ENCODE results near the gene EXOC1L. TPM values are rescaled to one million over a fixed set of nuclear protein-coding genes. Genes with fewer than 3 reads are reported as not detected.

Gene EXOC1L
- total RNA-seq, 1 experiment from 2014 or later, result not detected

DNA sequence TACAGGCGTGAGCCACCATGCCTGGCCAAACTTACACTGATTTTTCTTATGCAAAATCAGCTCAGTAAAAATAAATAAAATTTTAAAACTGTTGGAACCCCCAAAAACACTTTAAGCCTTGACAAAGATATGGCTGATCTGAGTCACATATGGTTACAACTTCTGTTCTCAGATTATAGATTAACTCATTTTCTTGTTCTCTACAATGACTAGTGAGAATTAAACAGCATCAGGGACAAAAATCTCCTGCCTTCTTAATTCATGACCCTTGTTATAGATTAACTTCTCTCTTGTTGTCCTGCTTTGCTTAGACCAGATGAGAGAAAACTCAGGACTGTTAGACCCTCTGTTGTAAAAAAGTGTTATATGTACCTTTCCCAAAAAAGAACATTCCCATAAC lies 24.2 kb upstream of the EXOC1L start:
- ChIA-PET RAD21 (ENCODE audit: low non-redundant PET in 1 of 2, low total read pairs in 2 of 2, uncharacterized antibody in 2 of 2, unreplicated experiment in 2 of 2) (no interaction called here), POLR2A (no interaction called here), CTCF (no interaction called here)
- H3K4me2 ChIP-seq (ENCODE audit: low read length), result no peak overlapping the region
- no TSS peak for BruUV-seq (replicated peaks)
- H3K4me3 ChIP-seq (replicated peaks in 1 of 2; ENCODE audit: low read depth in 1 of 2, low read length in 2 of 2), result no peak overlapping the region
- peaks cover 0 to 8% of the 10 kb centered on the region in 2 experiments; a peak in 2 of 4 replicates for H3K4me1 ChIP-seq (ENCODE audit: control insufficient read depth in 1 of 2, insufficient read depth in 2 of 2, low read length in 2 of 2)
- no peaks in the 10 kb centered on the region; the same call in 1 of the 2 replicates for H3K9me2 ChIP-seq (ENCODE audit: insufficient read depth)
- no peak overlapping the region for H3K27ac ChIP-seq (ENCODE audit: low read depth, low read length)
- no peak overlapping the region for H3K9ac ChIP-seq (ENCODE audit: low read length)
- H3K9me3 ChIP-seq (ENCODE audit: control insufficient read depth in 1 of 2, insufficient read depth in 1 of 2, low read depth in 1 of 2, low read length in 2 of 2), result no peaks in the 10 kb centered on the region
- no peak overlapping the region for H2AFZ ChIP-seq (ENCODE audit: low read depth, low read length, poor library complexity, severe bottlenecking)
- H3K27me3 ChIP-seq (ENCODE audit: insufficient read depth, low read length), result no peaks in the 10 kb centered on the region
- intact Hi-C loops (cut with micrococcal nuclease), result no loop called here
- no peaks in the 10 kb centered on the region for H4K20me1 ChIP-seq (ENCODE audit: insufficient read depth)
- ATAC-seq, result no peak
- no peak for DNase-seq (ENCODE audit: low read depth, low spot score)
- TF ChIP-seq, protein P1, sequence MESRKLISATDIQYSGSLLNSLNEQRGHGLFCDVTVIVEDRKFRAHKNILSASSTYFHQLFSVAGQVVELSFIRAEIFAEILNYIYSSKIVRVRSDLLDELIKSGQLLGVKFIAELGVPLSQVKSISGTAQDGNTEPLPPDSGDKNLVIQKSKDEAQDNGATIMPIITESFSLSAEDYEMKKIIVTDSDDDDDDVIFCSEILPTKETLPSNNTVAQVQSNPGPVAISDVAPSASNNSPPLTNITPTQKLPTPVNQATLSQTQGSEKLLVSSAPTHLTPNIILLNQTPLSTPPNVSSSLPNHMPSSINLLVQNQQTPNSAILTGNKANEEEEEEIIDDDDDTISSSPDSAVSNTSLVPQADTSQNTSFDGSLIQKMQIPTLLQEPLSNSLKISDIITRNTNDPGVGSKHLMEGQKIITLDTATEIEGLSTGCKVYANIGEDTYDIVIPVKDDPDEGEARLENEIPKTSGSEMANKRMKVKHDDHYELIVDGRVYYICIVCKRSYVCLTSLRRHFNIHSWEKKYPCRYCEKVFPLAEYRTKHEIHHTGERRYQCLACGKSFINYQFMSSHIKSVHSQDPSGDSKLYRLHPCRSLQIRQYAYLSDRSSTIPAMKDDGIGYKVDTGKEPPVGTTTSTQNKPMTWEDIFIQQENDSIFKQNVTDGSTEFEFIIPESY (IDR thresholded peaks at IDR 0.05; ENCODE audit: extremely low read depth, insufficient replicate concordance, low read length), result no peak
- TF ChIP-seq POLR2AphosphoS5 (IDR thresholded peaks at IDR 0.05; ENCODE audit: low read depth, low read length), result no peak
- no peak for TF ChIP-seq RAD21 (IDR thresholded peaks at IDR 0.05; ENCODE audit: low read depth)
- no peak for TF ChIP-seq CEBPB (IDR thresholded peaks at IDR 0.05; ENCODE audit: low read depth)
- TF ChIP-seq SRF (IDR thresholded peaks at IDR 0.05; ENCODE audit: low read depth), result no peak
- TF ChIP-seq, protein P2, sequence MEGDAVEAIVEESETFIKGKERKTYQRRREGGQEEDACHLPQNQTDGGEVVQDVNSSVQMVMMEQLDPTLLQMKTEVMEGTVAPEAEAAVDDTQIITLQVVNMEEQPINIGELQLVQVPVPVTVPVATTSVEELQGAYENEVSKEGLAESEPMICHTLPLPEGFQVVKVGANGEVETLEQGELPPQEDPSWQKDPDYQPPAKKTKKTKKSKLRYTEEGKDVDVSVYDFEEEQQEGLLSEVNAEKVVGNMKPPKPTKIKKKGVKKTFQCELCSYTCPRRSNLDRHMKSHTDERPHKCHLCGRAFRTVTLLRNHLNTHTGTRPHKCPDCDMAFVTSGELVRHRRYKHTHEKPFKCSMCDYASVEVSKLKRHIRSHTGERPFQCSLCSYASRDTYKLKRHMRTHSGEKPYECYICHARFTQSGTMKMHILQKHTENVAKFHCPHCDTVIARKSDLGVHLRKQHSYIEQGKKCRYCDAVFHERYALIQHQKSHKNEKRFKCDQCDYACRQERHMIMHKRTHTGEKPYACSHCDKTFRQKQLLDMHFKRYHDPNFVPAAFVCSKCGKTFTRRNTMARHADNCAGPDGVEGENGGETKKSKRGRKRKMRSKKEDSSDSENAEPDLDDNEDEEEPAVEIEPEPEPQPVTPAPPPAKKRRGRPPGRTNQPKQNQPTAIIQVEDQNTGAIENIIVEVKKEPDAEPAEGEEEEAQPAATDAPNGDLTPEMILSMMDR (IDR thresholded peaks at IDR 0.05 in 2 of 3, conservative IDR thresholded peaks at IDR 0.05 in 1 of 3; ENCODE audit: borderline replicate concordance in 1 of 3, insufficient read depth in 1 of 3, low read depth in 2 of 3, low read length in 2 of 3), result no peak
- TF ChIP-seq ZFX (IDR thresholded peaks at IDR 0.05), result no peak
- TF ChIP-seq ZNF274 (IDR thresholded peaks at IDR 0.05; ENCODE audit: low read depth, low read length), result no peak
- no peak for TF ChIP-seq EZH2 (IDR thresholded peaks at IDR 0.05)
- no peak for TF ChIP-seq EGR1 (IDR thresholded peaks at IDR 0.05; ENCODE audit: low read depth)
- no peak for TF ChIP-seq JUND (IDR thresholded peaks at IDR 0.05)
- TF ChIP-seq YY1 (IDR thresholded peaks at IDR 0.05; ENCODE audit: extremely low read depth, insufficient replicate concordance, low read depth, low read length), result no peak
- TF ChIP-seq, protein P3, sequence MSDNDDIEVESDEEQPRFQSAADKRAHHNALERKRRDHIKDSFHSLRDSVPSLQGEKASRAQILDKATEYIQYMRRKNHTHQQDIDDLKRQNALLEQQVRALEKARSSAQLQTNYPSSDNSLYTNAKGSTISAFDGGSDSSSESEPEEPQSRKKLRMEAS (IDR thresholded peaks at IDR 0.05), result no peak
- TF ChIP-seq ELF1 (IDR thresholded peaks at IDR 0.05; ENCODE audit: borderline replicate concordance, low read depth), result no peak
- TF ChIP-seq POLR2A (IDR thresholded peaks at IDR 0.05; ENCODE audit: borderline replicate concordance, extremely low read depth, insufficient read depth, insufficient read length), result no peak
- TF ChIP-seq TCF7L2 (IDR thresholded peaks at IDR 0.05; ENCODE audit: borderline replicate concordance, extremely low read depth, insufficient read depth, insufficient read length), result no peak
- TF ChIP-seq SIN3A (IDR thresholded peaks at IDR 0.05; ENCODE audit: low read depth), result no peak
- TF ChIP-seq CBX3 (IDR thresholded peaks at IDR 0.05; ENCODE audit: low read depth), result no peak
- TF ChIP-seq, protein P4, sequence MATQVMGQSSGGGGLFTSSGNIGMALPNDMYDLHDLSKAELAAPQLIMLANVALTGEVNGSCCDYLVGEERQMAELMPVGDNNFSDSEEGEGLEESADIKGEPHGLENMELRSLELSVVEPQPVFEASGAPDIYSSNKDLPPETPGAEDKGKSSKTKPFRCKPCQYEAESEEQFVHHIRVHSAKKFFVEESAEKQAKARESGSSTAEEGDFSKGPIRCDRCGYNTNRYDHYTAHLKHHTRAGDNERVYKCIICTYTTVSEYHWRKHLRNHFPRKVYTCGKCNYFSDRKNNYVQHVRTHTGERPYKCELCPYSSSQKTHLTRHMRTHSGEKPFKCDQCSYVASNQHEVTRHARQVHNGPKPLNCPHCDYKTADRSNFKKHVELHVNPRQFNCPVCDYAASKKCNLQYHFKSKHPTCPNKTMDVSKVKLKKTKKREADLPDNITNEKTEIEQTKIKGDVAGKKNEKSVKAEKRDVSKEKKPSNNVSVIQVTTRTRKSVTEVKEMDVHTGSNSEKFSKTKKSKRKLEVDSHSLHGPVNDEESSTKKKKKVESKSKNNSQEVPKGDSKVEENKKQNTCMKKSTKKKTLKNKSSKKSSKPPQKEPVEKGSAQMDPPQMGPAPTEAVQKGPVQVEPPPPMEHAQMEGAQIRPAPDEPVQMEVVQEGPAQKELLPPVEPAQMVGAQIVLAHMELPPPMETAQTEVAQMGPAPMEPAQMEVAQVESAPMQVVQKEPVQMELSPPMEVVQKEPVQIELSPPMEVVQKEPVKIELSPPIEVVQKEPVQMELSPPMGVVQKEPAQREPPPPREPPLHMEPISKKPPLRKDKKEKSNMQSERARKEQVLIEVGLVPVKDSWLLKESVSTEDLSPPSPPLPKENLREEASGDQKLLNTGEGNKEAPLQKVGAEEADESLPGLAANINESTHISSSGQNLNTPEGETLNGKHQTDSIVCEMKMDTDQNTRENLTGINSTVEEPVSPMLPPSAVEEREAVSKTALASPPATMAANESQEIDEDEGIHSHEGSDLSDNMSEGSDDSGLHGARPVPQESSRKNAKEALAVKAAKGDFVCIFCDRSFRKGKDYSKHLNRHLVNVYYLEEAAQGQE (IDR thresholded peaks at IDR 0.05; ENCODE audit: low read depth), result no peak
- no peaks in the 10 kb centered on the region for H3K36me3 ChIP-seq (ENCODE audit: control insufficient read depth in 1 of 2, insufficient read depth in 2 of 2, low read length in 2 of 2)
- H3K79me2 ChIP-seq (ENCODE audit: insufficient read depth, low read length), result no peaks in the 10 kb centered on the region

Data from HCT116 (cell line).